Spinal cord (tissue), 10 donors: ENCODE data around the gene BOD1L1. TPM values are rescaled to one million over a fixed set of nuclear protein-coding genes. Genes with fewer than 3 reads are reported as not detected.

Experiments
- DNase-seq, 6 donors: peaks; one replicate each; pipeline versions ENCODE4 v3.0.0 to v3.0.0-alpha.2; 2013 to 2015; ENCODE audit warnings: low spot score in 6 of 6, low read depth in 4 of 6
- H3K27ac ChIP-seq: one replicate; pipeline ENCODE4 v1.5.1; 2013; ENCODE audit warnings: low read depth, low read length, control low read depth
- H3K27me3 ChIP-seq: one replicate; pipeline ENCODE4 v1.6.1; 2013; ENCODE audit warnings: low read length; ENCODE audit not compliant: control insufficient read depth, insufficient read depth
- H3K36me3 ChIP-seq: one replicate; pipeline ENCODE4 v1.6.1; 2013; ENCODE audit warnings: low read length; ENCODE audit not compliant: control insufficient read depth, insufficient read depth
- H3K4me1 ChIP-seq: one replicate; pipeline ENCODE4 v1.6.1; 2013; ENCODE audit warnings: low read length; ENCODE audit not compliant: control insufficient read depth, insufficient read depth
- H3K4me3 ChIP-seq: one replicate; pipeline ENCODE4 v1.5.1; 2013; ENCODE audit warnings: low read depth, low read length, control low read depth
- H3K9me3 ChIP-seq: one replicate; pipeline ENCODE4 v1.6.1; 2013; ENCODE audit warnings: low read length; ENCODE audit not compliant: control insufficient read depth, insufficient read depth
- WGBS: methylation state at CpG from one replicate; pipeline ENCODE4 v1.1.5; 2013; ENCODE audit warnings: missing lambda C conversion rate; ENCODE audit not compliant: insufficient coverage; 5-methylcytosine and 5-hydroxymethylcytosine counted together
- polyA plus RNA-seq, 2 donors: library from polyadenylated mRNA; unstranded; fragments of 120-200 nt; gene quantifications; one replicate each; pipeline ENCODE4 v1.2.1, GENCODE V29; 2013; ENCODE audit not compliant: insufficient read length in 2 of 2
- total RNA-seq, 2 donors: library from RNA; depleted of rRNA in 1 of 2; stranded (reverse); fragments of 120-200 nt in 1 of 2; fragments of >200 nt in 1 of 2; gene quantifications; one replicate each; pipeline versions ENCODE4 v1.2.3 to v1.2.4, GENCODE V29; 2013 to 2014
- donor health status: healthy.

BOD1L1 gene
- total and polyA plus RNA-seq, 4 donors: 50.4 to 66.9 (median 52.6) TPM

GRCh38 chr4:13653766-13654161 is 26.2 kb upstream of the BOD1L1 start:
- Histone ChIP-seq H3K27me3 (no peaks in the 10 kb centered on the region), H3K4me1 (peaks cover 13% of the 10 kb centered on the region), H3K4me3 (peak overlapping the region; percentile 63), H3K9me3 (no peaks in the 10 kb centered on the region), H3K27ac (no peak overlapping the region), H3K36me3 (no peaks in the 10 kb centered on the region)
- no peak for DNase-seq
- whole genome bisulfite sequencing: no CpG with 5 or more reads among the region's 3 CpGs

- Histone ChIP-seq H3K27ac (peak overlapping the region; percentile 59), H3K27me3 (no peaks in the 10 kb centered on the region), H3K4me1 (peaks cover 6% of the 10 kb centered on the region), H3K36me3 (no peaks in the 10 kb centered on the region), H3K9me3 (no peaks in the 10 kb centered on the region), H3K4me3 (no peak overlapping the region)
- WGBS: 30% methylated on average over 5 of the region's 6 CpGs
- peak in 2 of 6 donors; percentile 46 to 78 for DNase-seq
Observed at GRCh38 chr4:13647031-13647430, 19.5 kb upstream of the BOD1L1 start.

DNA sequence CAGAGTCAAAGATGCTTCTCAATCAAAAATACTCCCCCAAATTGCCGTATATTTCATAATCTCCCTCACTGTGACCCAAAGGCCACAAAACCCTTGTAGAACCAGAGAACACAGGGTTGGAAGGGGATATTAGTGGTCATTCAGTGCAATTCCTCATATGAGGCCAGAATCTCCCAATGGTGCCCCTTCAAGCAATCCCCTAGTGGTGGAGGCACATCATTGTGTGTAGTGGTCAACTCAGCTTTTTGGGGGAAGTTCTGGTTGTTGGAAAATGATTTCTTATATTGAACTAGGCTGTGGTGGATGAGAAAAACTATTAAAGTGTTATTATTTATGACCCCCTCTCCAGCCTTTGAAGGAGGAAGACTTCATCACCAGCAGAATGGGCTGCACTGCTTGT is 17.6 kb upstream of the BOD1L1 start:
- H3K27me3 ChIP-seq: no peaks in the 10 kb centered on the region
- peaks cover 9% of the 10 kb centered on the region for H3K4me1 ChIP-seq
- WGBS: no CpG with 5 or more reads among the region's 1 CpG
- no peak overlapping the region for H3K27ac ChIP-seq
- no peak for DNase-seq
- H3K9me3 ChIP-seq: no peaks in the 10 kb centered on the region
- H3K36me3 ChIP-seq: no peaks in the 10 kb centered on the region
- no peak overlapping the region for H3K4me3 ChIP-seq

DNA sequence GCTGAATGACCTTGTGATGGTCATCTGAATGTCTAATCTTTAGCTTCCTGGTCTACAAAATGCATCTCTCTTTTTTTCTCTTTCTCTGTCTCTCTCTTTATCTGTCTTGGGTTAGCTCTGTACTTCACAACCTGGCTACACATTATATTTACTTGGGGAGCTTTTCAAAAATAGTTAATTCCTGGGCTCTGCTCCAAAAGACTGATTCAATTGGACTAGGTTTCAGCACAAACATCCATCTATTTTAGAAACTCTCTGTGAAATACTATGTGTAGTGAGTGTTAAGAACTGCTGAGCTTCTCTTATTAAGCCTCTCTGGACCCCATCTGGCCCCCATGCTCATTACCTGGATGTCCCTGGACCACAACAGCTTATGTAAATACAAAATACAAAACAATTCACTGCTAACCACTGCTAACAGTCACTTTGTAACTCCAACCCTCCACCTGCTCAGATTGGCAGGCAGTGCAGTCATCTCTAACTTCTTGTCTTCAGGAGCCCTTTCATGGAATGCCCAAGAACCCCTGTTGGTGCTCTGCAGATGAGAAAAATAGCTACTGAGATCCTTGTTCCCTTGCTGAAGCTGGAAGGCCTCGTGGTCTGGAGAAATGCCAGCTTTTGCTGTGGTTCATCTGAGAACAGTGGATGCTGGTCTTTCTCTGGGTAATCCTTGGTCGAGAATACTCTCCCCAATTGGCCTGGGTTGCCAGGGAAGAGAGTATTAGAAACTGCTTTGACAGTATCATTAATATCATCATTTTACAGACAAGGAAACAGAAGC is 14.8 kb upstream of the BOD1L1 start:
- Histone ChIP-seq H3K27me3 (no peaks in the 10 kb centered on the region), H3K4me3 (no peak overlapping the region), H3K9me3 (no peaks in the 10 kb centered on the region), H3K36me3 (no peaks in the 10 kb centered on the region), H3K27ac (peak overlapping the region; percentile 57), H3K4me1 (peaks cover 7% of the 10 kb centered on the region)
- peak in 2 of 6 donors; percentile 64 to 81 for DNase-seq
- 0% methylated on average over 1 of the region's 2 CpGs for WGBS

- Histone ChIP-seq H3K4me1 (peaks cover 4% of the 10 kb centered on the region), H3K27ac (peak overlapping the region; percentile 19)
- WGBS: 14% methylated on average over 4 of the region's 6 CpGs
Observed at GRCh38 chr4:13641084-13641483, 13.6 kb upstream of the BOD1L1 start.

GRCh38 chr4:13640149-13640940 is 12.8 kb upstream of the BOD1L1 start:
- no peak overlapping the region for H3K4me3 ChIP-seq
- H3K27ac ChIP-seq: no peak overlapping the region
- no peaks in the 10 kb centered on the region for H3K27me3 ChIP-seq
- 19% methylated on average over 6 of the region's 8 CpGs for WGBS
- H3K4me1 ChIP-seq: peaks cover 4% of the 10 kb centered on the region
- no peaks in the 10 kb centered on the region for H3K36me3 ChIP-seq
- DNase-seq: peak in 2 of 6 donors; percentile 59 to 75
- H3K9me3 ChIP-seq: no peaks in the 10 kb centered on the region

More at GRCh38 chr4:13641084-13641483, 13.6 kb upstream of the BOD1L1 start:
- H3K4me3 ChIP-seq: no peak overlapping the region
- no peaks in the 10 kb centered on the region for H3K27me3 ChIP-seq
- peak in 2 of 6 donors; percentile 62 to 77 for DNase-seq
- H3K9me3 ChIP-seq: no peaks in the 10 kb centered on the region
- H3K36me3 ChIP-seq: no peaks in the 10 kb centered on the region

- no peaks in the 10 kb centered on the region for H3K9me3 ChIP-seq
- H3K27me3 ChIP-seq: no peaks in the 10 kb centered on the region
- DNase-seq: peak in 1 of 6 donors; percentile 51
- no peak overlapping the region for H3K27ac ChIP-seq
- no peak overlapping the region for H3K4me3 ChIP-seq
- H3K4me1 ChIP-seq: no peaks in the 10 kb centered on the region
- no CpG with 5 or more reads among the region's 1 CpG for WGBS
- no peaks in the 10 kb centered on the region for H3K36me3 ChIP-seq
Observed at GRCh38 chr4:13635286-13635799, 7.8 kb upstream of the BOD1L1 start.

GRCh38 chr4:13633671-13634070 is 6.1 kb upstream of the BOD1L1 start:
- no peak for DNase-seq
- Histone ChIP-seq H3K4me1 (no peaks in the 10 kb centered on the region), H3K27me3 (no peaks in the 10 kb centered on the region), H3K36me3 (no peaks in the 10 kb centered on the region), H3K4me3 (no peak overlapping the region), H3K9me3 (no peaks in the 10 kb centered on the region), H3K27ac (no peak overlapping the region)
- WGBS: 86% methylated on average over 1 of the region's 1 CpG

DNA sequence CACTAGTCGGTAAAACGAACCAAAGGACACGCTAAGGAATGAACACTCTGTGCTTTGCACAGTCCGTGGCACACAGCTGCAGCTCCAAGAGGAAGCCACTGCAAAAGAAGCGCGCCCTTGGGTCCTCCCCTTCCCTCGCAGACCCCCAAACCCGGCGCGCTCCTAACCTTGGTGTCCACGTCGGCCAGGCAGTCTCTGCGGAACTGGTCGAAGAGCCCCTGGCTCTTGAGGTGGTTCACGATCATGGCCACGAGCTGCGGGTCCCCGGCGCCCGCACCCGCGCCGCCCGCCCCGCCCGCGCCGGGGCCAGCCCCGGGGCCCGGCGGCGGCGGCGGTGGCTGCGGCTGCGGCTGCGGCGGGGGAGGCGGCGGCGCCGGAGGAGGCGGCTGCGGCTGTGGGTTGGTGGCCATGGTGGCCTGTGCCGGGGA is 333 bp downstream of the BOD1L1 start:
- peak in 2 of 6 donors; percentile 13 to 30 for DNase-seq
- Histone ChIP-seq H3K27ac (no peak overlapping the region), H3K4me3 (peak overlapping the region; percentile 98), H3K27me3 (no peaks in the 10 kb centered on the region), H3K4me1 (peaks cover 5% of the 10 kb centered on the region), H3K36me3 (no peaks in the 10 kb centered on the region), H3K9me3 (no peaks in the 10 kb centered on the region)
- under 1% methylated on average over 45 of the region's 45 CpGs for WGBS
